BJ (cell line): ENCODE measurements around the gene ITGA11. TPM values are rescaled to one million over a fixed set of nuclear protein-coding genes. Genes with fewer than 3 reads are reported as not detected.

Source experiments
- CTCF ChIA-PET: fragments of 350-600 bp; formaldehyde crosslinking; extraction: SDS; loops from one replicate; lab custom pipeline; 2021; ENCODE audit warnings: antibody characterized with exemption, inconsistent platforms; lab: Yijun Ruan, JAX
- POLR2A ChIA-PET: fragments of 300-600 bp; sonication (Branson Sonifier 250); formaldehyde crosslinking; extraction: SDS; loops from one replicate; lab custom pipeline; 2021; ENCODE audit warnings: antibody characterized with exemption; lab: Charles Lee
- DNase-seq: peaks from one replicate; pipeline ENCODE4 v3.0.0-alpha.2; 2011; ENCODE audit warnings: low read depth
- H3K27me3 ChIP-seq: 2 replicates; pipeline ENCODE4 v1.6.0; 2011; ENCODE audit warnings: low read length; ENCODE audit not compliant: control insufficient read depth, insufficient read depth
- H3K36me3 ChIP-seq: 2 replicates; pipeline ENCODE4 v1.5.1; 2011; ENCODE audit warnings: low read length; ENCODE audit not compliant: control insufficient read depth, insufficient read depth
- H3K4me3 ChIP-seq: 2 replicates; pipeline ENCODE4 v1.5.1; 2011; ENCODE audit warnings: low read depth, mild to moderate bottlenecking, control low read depth, low read length
- polyA plus RNA-seq: library from polyadenylated mRNA; depleted of rRNA; stranded (reverse); fragments of >200 nt; gene quantifications from 2 replicates; pipeline ENCODE4 v1.2.3, GENCODE V29; 2011
- TF ChIP-seq, protein P1 (sequence below): IDR thresholded peaks from 2 replicates; pipeline ENCODE4 v1.5.1; 2011; ENCODE audit warnings: low read depth, mild to moderate bottlenecking, control low read depth, inconsistent platforms, low read length, moderate library complexity; ENCODE audit not compliant: insufficient read depth

ITGA11 gene
- polyA plus RNA-seq, 1 experiment = 72.7 TPM

DNA sequence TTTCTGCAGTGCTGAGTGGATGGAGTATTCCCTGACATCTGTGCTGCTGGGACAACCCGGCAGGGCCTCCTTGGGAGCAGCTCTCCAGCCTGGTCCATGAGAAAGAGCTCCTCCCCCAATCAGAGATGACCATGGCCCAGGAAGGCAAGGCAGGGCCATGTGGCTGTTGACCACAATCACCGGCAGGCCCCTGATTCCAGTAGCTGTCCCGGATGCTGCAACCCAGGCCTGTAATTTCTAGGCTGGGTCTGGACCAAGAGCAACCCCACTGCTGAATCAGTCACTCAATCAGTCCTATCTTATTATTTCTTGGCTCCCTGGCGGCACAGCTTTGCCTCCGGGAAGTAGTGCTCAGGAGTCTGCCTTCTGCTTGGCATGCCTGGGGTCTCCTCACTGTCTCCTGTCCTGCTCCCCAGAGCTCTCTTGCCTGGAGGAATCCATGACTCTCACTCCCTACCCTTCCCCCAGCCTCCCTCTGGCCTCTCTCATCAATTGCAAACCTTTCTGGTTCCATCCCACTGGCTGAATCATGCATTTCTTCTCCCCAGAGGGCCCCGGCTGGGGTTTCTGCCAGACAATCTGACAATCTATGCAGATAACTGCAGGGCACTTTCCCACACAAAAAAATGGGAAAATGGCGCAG, 32.6 kb upstream of the ITGA11 start:
- peaks cover 7% of the 10 kb centered on the region for H3K27me3 ChIP-seq
- no peak for DNase-seq
- no peak overlapping the region for H3K4me3 ChIP-seq
- TF ChIP-seq, protein P1, sequence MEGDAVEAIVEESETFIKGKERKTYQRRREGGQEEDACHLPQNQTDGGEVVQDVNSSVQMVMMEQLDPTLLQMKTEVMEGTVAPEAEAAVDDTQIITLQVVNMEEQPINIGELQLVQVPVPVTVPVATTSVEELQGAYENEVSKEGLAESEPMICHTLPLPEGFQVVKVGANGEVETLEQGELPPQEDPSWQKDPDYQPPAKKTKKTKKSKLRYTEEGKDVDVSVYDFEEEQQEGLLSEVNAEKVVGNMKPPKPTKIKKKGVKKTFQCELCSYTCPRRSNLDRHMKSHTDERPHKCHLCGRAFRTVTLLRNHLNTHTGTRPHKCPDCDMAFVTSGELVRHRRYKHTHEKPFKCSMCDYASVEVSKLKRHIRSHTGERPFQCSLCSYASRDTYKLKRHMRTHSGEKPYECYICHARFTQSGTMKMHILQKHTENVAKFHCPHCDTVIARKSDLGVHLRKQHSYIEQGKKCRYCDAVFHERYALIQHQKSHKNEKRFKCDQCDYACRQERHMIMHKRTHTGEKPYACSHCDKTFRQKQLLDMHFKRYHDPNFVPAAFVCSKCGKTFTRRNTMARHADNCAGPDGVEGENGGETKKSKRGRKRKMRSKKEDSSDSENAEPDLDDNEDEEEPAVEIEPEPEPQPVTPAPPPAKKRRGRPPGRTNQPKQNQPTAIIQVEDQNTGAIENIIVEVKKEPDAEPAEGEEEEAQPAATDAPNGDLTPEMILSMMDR = no peak
- CTCF ChIA-PET = interaction anchor here (0.9 kb wide), 1 partner anchor 21 kb away, joined by 3 read pairs; no protein-coding TSS in a partner anchor
- no peaks in the 10 kb centered on the region for H3K36me3 ChIP-seq
- POLR2A ChIA-PET = no interaction called here

DNA sequence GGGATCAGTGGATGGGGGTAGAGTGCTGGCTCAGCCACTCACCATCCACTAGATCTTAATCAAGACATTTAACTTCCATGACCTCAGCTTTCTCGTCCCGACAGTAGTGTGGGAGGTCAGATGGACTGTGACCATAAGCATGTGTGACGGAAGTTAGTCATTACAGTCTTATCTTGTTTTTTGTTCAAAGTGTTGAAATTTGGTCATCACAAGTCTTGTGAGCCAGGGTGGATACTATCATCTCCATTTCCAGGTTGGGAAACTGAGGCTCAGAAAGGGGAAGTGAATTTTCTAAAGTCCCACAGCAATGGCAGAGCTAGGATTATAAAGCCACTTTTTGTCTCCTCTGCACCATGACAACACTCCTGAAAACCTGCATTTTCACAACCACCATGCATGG, 32.0 kb upstream of the ITGA11 start:
- H3K27me3 ChIP-seq = peaks cover 8% of the 10 kb centered on the region
- H3K4me3 ChIP-seq = no peak overlapping the region
- no peak for DNase-seq
- POLR2A ChIA-PET = no interaction called here
- CTCF ChIA-PET = interaction anchor here (0.9 kb wide), 1 partner anchor 21 kb away, joined by 3 read pairs; no protein-coding TSS in a partner anchor
- TF ChIP-seq, protein P1 = no peak
- H3K36me3 ChIP-seq = no peaks in the 10 kb centered on the region

DNA sequence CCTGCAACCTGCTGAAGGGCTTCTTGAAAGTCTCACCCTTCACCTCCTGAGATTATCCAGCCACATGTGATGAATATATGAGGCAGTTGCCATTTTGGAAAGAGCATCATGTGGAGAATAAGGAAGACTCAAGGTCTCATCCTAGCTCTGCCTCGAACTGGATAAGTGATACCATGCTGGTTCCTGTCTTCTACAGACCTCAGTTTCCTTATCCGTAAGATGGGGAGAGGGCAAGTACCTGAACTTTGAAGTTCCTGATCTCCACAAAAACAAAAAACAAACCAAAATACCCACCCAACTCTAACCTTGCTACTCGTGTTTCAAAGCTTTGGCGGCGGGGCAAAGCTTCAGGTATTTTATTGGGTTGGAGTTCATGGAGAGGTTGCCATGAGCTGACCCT, 31.5 kb upstream of the ITGA11 start:
- DNase-seq = no peak
- CTCF ChIA-PET = no interaction called here

DNA sequence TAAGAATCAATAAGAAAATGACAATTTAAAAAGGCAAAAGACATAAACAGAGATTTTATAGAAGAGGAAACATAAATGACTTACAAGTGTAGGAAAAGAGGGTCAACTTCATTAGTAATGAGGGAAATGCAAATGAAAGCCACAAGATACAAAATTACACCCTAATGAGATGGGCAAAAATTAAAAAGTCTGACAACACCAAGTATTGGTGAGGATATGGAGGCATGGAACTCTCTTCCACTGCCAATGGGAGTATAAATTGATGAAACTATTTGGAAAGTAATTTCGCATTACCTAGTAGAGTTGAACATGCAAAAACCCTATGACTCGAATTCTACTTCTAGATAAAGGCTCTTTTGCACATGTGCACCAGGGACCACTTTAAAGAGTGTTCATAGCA, 28.2 kb upstream of the ITGA11 start:
- Histone ChIP-seq H3K27me3 (peaks cover 6% of the 10 kb centered on the region; the same call in 1 of the 2 replicates), H3K36me3 (no peaks in the 10 kb centered on the region), H3K4me3 (no peak overlapping the region)
- POLR2A ChIA-PET = no interaction called here
- no peak for DNase-seq
- CTCF ChIA-PET = interaction anchor here (0.5 kb wide), 1 partner anchor 100 kb away, joined by 3 read pairs; no protein-coding TSS in a partner anchor
- TF ChIP-seq, protein P1 = no peak

More for the DNA sequence above, 31.5 kb upstream of the ITGA11 start:
- H3K27me3 ChIP-seq = peaks cover 8% of the 10 kb centered on the region
- no peaks in the 10 kb centered on the region for H3K36me3 ChIP-seq
- POLR2A ChIA-PET = no interaction called here
- TF ChIP-seq, protein P1 = no peak
- no peak overlapping the region for H3K4me3 ChIP-seq

DNA sequence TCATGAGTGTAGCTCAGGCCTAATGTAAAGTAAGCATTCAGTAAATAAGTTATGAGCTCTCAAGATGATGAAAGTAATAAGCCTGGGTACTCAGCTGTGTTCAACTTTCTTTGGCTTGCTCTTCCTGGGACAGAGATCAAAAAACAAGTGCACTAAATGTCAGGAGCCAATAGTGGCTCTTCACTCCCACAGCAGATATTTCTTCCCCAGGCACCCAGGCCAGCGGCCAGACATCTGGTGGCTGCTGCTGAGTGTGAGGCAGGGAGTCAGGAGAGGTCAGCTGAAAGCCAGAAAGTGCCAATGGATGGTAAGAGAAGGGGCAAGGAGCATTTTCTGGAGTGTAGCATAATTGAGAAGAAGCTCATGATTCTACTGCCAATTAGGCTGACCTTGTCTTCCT, 18.2 kb upstream of the ITGA11 start:
- POLR2A ChIA-PET = no interaction called here
- DNase-seq = no peak
- Histone ChIP-seq H3K27me3 (peaks cover 18% of the 10 kb centered on the region), H3K36me3 (no peaks in the 10 kb centered on the region), H3K4me3 (no peak overlapping the region)
- TF ChIP-seq, protein P1 = no peak
- CTCF ChIA-PET = interaction anchor here (0.9 kb wide), 1 partner anchor 8 kb away, joined by 3 read pairs; no protein-coding TSS in a partner anchor
